SK-N-SH (cell line): ENCODE data around the gene KLHL22. TPM values are rescaled to one million over a fixed set of nuclear protein-coding genes. Genes with fewer than 3 reads are reported as not detected.
A peak's percentile ranks its signal among the peaks of the same experiment; 100 is the strongest.

ENCODE experiments used
- ELF1 ChIP-seq: IDR thresholded peaks from 2 replicates; pipeline ENCODE4 v1.4.0; 2012
- EZH2phosphoT487 ChIP-seq: fragments of 200-600 bp; sonication (generic); IDR thresholded peaks from 2 replicates; pipeline ENCODE4 v1.6.1; 2017; ENCODE audit warnings: low read depth, mixed run types, mild to moderate bottlenecking, antibody characterized with exemption, moderate library complexity, borderline replicate concordance
- FOXJ3 ChIP-seq: sonication (generic); formaldehyde crosslinking; IDR thresholded peaks from 2 replicates; pipeline ENCODE4 v1.5.1; 2020; ENCODE audit warnings: mild to moderate bottlenecking, missing genetic modification reagents
- GABPA ChIP-seq: IDR thresholded peaks from 2 replicates; pipeline ENCODE4 v1.4.0; 2012; ENCODE audit warnings: low read depth, mild to moderate bottlenecking
- GATA2 ChIP-seq: sonication (generic); formaldehyde crosslinking; IDR thresholded peaks from 2 replicates; pipeline ENCODE4 v1.5.0; 2020; ENCODE audit warnings: mild to moderate bottlenecking, missing genetic modification reagents
- JUND ChIP-seq: IDR thresholded peaks from 2 replicates; pipeline ENCODE4 v1.4.0; 2012
- NRF1 ChIP-seq: IDR thresholded peaks from 2 replicates; pipeline ENCODE4 v1.6.1; 2012; ENCODE audit warnings: low read depth, mild to moderate bottlenecking, low read length
- RAD21 ChIP-seq: IDR thresholded peaks from 2 replicates; pipeline ENCODE4 v1.6.1; 2012; ENCODE audit warnings: mild to moderate bottlenecking, low read length
- RFX5 ChIP-seq: IDR thresholded peaks from 2 replicates; pipeline ENCODE4 v1.6.1; 2012; ENCODE audit warnings: mild to moderate bottlenecking, improper control_type of control experiment, low read length
- SIN3A ChIP-seq: IDR thresholded peaks from 2 replicates; pipeline ENCODE4 v1.6.1; 2012; ENCODE audit warnings: low read depth, mild to moderate bottlenecking, low read length, moderate library complexity, borderline replicate concordance
- TEAD4 ChIP-seq: IDR thresholded peaks from 2 replicates; pipeline ENCODE4 v1.4.0; 2012; ENCODE audit warnings: mild to moderate bottlenecking, borderline replicate concordance; ENCODE audit not compliant: insufficient read depth
- USF1 ChIP-seq: IDR thresholded peaks from 2 replicates; pipeline ENCODE4 v1.4.0; 2012; ENCODE audit warnings: low read depth, borderline replicate concordance
- USF2 ChIP-seq: fragments of 150-350 bp; IDR thresholded peaks from 2 replicates; pipeline ENCODE4 v1.6.1; 2017; ENCODE audit warnings: antibody characterized with exemption, low read length, low read depth, borderline replicate concordance
- YY1 ChIP-seq: IDR thresholded peaks from 2 replicates; pipeline ENCODE4 v1.4.0; 2012; ENCODE audit warnings: low read depth, mild to moderate bottlenecking
- polyA plus RNA-seq, 3 experiments: library from polyadenylated mRNA; depleted of rRNA; stranded (reverse); fragments of >200 nt; gene quantifications; 2 replicates each; pipeline ENCODE4 v1.2.3, GENCODE V29; 2012
- TF ChIP-seq, protein P1 (sequence below): IDR thresholded peaks from 2 replicates; pipeline ENCODE4 v1.6.1; 2012; ENCODE audit warnings: mild to moderate bottlenecking, low read depth, low read length, moderate library complexity

The KLHL22 gene
- polyA plus RNA-seq, 1 of the 3 experiments (the other 2 are of a cell fraction): 26.5 TPM

GRCh38 chr22:20507253-20508066 lies 11.9 kb upstream of the KLHL22 start, which contains the start of gene MED15 (continued):
- TF ChIP-seq GABPA (peak; percentile 99), GATA2 (CRISPR knock-in tag) (no peak), JUND (peak; percentile 39; the same call in 1 of the 2 replicates), TEAD4 (no peak), FOXJ3 (CRISPR knock-in tag) (peak; percentile 52; the same call in 1 of the 2 replicates), USF2 (no peak), NRF1 (no peak), SIN3A (no peak), RFX5 (no peak), RAD21 (no peak), EZH2phosphoT487 (no peak), USF1 (no peak), ELF1 (peak; percentile 99), YY1 (peak; percentile 57; the same call in 1 of the 2 replicates)
- TF ChIP-seq, protein P1, sequence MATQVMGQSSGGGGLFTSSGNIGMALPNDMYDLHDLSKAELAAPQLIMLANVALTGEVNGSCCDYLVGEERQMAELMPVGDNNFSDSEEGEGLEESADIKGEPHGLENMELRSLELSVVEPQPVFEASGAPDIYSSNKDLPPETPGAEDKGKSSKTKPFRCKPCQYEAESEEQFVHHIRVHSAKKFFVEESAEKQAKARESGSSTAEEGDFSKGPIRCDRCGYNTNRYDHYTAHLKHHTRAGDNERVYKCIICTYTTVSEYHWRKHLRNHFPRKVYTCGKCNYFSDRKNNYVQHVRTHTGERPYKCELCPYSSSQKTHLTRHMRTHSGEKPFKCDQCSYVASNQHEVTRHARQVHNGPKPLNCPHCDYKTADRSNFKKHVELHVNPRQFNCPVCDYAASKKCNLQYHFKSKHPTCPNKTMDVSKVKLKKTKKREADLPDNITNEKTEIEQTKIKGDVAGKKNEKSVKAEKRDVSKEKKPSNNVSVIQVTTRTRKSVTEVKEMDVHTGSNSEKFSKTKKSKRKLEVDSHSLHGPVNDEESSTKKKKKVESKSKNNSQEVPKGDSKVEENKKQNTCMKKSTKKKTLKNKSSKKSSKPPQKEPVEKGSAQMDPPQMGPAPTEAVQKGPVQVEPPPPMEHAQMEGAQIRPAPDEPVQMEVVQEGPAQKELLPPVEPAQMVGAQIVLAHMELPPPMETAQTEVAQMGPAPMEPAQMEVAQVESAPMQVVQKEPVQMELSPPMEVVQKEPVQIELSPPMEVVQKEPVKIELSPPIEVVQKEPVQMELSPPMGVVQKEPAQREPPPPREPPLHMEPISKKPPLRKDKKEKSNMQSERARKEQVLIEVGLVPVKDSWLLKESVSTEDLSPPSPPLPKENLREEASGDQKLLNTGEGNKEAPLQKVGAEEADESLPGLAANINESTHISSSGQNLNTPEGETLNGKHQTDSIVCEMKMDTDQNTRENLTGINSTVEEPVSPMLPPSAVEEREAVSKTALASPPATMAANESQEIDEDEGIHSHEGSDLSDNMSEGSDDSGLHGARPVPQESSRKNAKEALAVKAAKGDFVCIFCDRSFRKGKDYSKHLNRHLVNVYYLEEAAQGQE: no peak; the same call in 1 of the 2 replicates
- TF ChIP-seq, all 33 proteins: peak for 12
